RPMI8226 (cell line): ENCODE data around the gene ASPN.

ENCODE experiments used
- DNase-seq: peaks from one replicate; pipeline ENCODE4 v3.0.0-alpha.2; 2015

ASPN gene

GRCh38 chr9:92407818-92408217 lies 74.5 kb downstream of the ASPN start:
- no peak for DNase-seq

GRCh38 chr9:92406477-92406876 lies 75.8 kb downstream of the ASPN start:
- peak; percentile 53 for DNase-seq
